ENCODE results near the gene GRID2. TPM values are rescaled to one million over a fixed set of nuclear protein-coding genes. Genes with fewer than 3 reads are reported as not detected.

Gene GRID2
- total RNA-seq, 1 donor: 0.63 TPM

GRCh38 chr4:92651536-92651935 lies 347.8 kb downstream of the GRID2 start:
- TF ChIP-seq CTCF (IDR thresholded peaks at IDR 0.05; ENCODE audit: insufficient read depth, low read length): no peak
- no peak for DNase-seq (ENCODE audit: low read depth)
- H3K4me3 ChIP-seq (ENCODE audit: low read depth, low read length): no peak overlapping the region

- no peak for DNase-seq (ENCODE audit: low read depth)
- TF ChIP-seq CTCF (IDR thresholded peaks at IDR 0.05; ENCODE audit: insufficient read depth, low read length): no peak
- H3K4me3 ChIP-seq (ENCODE audit: low read depth, low read length): no peak overlapping the region
These were observed 350.3 kb downstream of the GRID2 start for GRCh38 chr4:92654084-92654483.

DNA sequence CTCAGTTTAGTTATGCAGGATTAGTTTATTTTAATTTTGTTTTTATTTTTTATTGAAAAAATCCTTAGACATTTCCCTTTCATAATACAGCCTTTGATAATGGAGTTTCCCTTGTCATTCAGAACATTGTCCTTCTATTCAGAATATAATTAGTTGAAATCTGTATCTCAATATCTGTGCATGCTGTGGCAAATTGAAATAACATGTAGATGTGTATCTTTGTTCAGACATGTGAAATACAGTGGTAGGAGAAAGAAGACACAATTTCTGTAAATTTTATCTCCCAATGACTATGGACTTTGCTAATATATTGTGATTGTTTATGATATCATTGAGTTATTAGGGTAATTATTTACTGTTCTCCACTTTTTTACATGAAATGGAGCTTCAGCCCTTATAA lies 353.9 kb downstream of the GRID2 start:
- no peak for TF ChIP-seq CTCF (IDR thresholded peaks at IDR 0.05; ENCODE audit: insufficient read depth, low read length)

GRCh38 chr4:92658318-92658717 lies 354.6 kb downstream of the GRID2 start:
- no peak for DNase-seq (ENCODE audit: low read depth)
- no peak overlapping the region for H3K4me3 ChIP-seq (ENCODE audit: low read depth, low read length)
- no peak for TF ChIP-seq CTCF (IDR thresholded peaks at IDR 0.05; ENCODE audit: insufficient read depth, low read length)

More for the DNA sequence above, 353.9 kb downstream of the GRID2 start:
- DNase-seq (ENCODE audit: low read depth): no peak
- H3K4me3 ChIP-seq (ENCODE audit: low read depth, low read length): no peak overlapping the region

- H3K4me3 ChIP-seq (ENCODE audit: low read depth, low read length): no peak overlapping the region
- TF ChIP-seq CTCF (IDR thresholded peaks at IDR 0.05; ENCODE audit: insufficient read depth, low read length): no peak
- no peak for DNase-seq (ENCODE audit: low read depth)
These were observed 374.0 kb downstream of the GRID2 start for GRCh38 chr4:92677805-92678204.

DNA sequence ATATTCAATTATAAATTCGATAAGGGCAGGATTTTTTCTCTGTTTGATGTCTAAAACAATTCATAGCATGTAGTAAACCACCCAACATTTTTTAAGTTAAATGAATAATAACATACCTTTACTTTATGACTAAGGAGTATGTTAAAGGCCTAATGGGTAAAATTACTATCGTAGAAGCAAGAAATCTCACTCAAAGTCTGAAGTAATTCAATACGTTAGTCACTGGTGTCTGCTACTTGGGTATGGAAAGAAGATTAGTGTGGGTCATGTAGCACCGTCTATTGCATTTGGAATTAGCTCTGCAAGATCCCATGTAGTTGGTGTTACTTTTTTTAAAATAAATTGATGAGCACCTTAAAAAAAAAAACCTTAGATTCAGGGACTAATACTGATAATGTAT lies 374.5 kb downstream of the GRID2 start:
- no peak overlapping the region for H3K4me3 ChIP-seq (ENCODE audit: low read depth, low read length)
- DNase-seq (ENCODE audit: low read depth): no peak
- TF ChIP-seq CTCF (IDR thresholded peaks at IDR 0.05; ENCODE audit: insufficient read depth, low read length): no peak

DNA sequence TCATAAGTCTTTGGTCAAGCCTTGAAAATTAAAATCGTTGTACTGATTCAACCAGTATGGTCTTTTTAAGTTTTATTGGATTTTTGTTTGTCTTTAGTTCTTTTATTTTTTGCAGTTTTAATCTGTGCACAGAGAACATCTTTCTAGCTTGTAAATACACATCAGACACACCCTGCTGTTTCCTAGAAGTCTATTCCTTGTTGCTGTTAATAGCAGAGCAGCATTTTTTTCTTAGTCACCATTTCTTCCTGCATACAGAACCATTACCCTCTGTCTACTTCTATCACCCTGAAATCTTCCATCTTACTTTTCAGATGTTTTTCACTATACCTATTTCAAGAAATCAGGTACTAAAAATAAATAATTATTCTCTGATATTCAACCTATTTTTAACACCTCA lies 375.4 kb downstream of the GRID2 start:
- no peak for DNase-seq (ENCODE audit: low read depth)
- no peak overlapping the region for H3K4me3 ChIP-seq (ENCODE audit: low read depth, low read length)
- TF ChIP-seq CTCF (IDR thresholded peaks at IDR 0.05; ENCODE audit: insufficient read depth, low read length): no peak

Measured in fibroblast of the aortic adventitia (primary cell).